Measurements from ENCODE around the gene SNAP47. TPM values are rescaled to one million over a fixed set of nuclear protein-coding genes. Genes with fewer than 3 reads are reported as not detected.

Gene SNAP47
- total and polyA plus RNA-seq, 2 of the 4 experiments (the other 2 are of a cell fraction): 39.4 to 72.9 TPM

DNA sequence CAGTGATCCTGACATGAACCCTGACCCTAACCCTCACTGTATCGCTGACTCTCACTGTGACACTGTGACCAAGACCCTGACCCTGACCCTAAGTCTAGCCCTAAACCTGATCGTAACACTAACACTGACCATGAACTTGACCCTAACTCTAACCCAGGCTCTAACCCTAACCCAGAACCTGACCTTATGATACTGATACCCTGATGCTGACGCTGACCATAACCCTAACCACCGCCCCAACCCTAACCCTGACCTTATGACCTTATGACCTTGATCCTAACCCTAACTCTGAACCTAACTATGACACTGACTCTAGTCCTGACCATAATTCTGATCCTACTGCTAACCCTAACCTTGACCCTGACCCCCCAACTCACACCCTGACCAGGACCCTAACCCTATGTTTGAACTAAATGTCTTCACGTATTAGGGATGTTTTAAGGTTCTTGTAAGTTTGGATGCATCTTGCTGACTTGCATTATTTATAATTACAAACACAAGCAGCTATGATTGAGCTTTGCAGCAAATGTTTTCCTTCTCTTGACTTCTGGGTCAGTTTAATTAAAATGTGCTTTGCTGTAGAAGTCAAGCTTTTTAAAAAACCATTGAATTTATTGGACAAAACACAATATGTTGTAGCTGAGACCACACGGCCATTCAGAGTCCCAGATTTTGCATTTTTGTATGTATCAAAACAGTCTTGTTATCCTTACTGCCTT, 56.3 kb downstream of the SNAP47 start:
- Histone ChIP-seq H2AFZ (replicated peaks; ENCODE audit: low read length, poor library complexity) (no peak overlapping the region), H4K91ac (ENCODE audit: insufficient read depth, low read depth, low read length) (no peak overlapping the region), H2AK9ac (replicated peaks; ENCODE audit: low read depth, low read length, poor library complexity) (no peak overlapping the region), H3K9me3 (ENCODE audit: control insufficient read depth, insufficient read depth, low read length) (no peaks in the 10 kb centered on the region), H2AK5ac (ENCODE audit: low read depth, low read length) (0 out of 2 replicates have a peak overlapping the region, but pooled peaks have one; percentile 21), H3K27ac (ENCODE audit: insufficient read depth, low read length) (no peak overlapping the region), H3K79me1 (ENCODE audit: low read depth in 1 of 2, low read length in 2 of 2) (no peaks in the 10 kb centered on the region), H3K36me3 (ENCODE audit: control insufficient read depth, insufficient read depth, low read length) (no peaks in the 10 kb centered on the region), H3K23ac (ENCODE audit: low read depth, low read length) (no peak overlapping the region), H2BK120ac (ENCODE audit: low read depth, low read length) (no peak overlapping the region), H2BK20ac (ENCODE audit: low read depth, low read length) (no peak overlapping the region), H3K56ac (ENCODE audit: extremely low read depth, insufficient read depth, low read length) (no peak overlapping the region), H3K4ac (ENCODE audit: low read depth, low read length) (no peak overlapping the region; the same call in 1 of the 2 replicates), H3K4me1 (ENCODE audit: control insufficient read depth, insufficient read depth, low read length) (peaks cover 20% of the 10 kb centered on the region), H3K9ac (ENCODE audit: low read depth, low read length) (no peak overlapping the region), H2BK15ac (ENCODE audit: low read depth, low read length) (no peak overlapping the region), H4K8ac (ENCODE audit: low read depth in 2 of 2, low read length in 2 of 2) (no peak overlapping the region), H3K27me3 (ENCODE audit: control insufficient read depth, insufficient read depth, low read length) (no peaks in the 10 kb centered on the region), H3K4me3 (ENCODE audit: insufficient read depth, low read depth, low read length) (no peak overlapping the region), H3K9me1 (ENCODE audit: insufficient read depth, low read length) (peaks cover 12% of the 10 kb centered on the region; the same call in 1 of the 2 replicates), H4K5ac (ENCODE audit: low read depth, low read length) (no peak overlapping the region), H3K14ac (replicated peaks; ENCODE audit: low read depth, low read length) (no peak overlapping the region), H4K20me1 (ENCODE audit: insufficient read depth, low read length) (no peaks in the 10 kb centered on the region), H3K4me2 (ENCODE audit: low read depth, low read length) (no peak overlapping the region), H3K18ac (ENCODE audit: low read depth, low read length) (no peak overlapping the region), H2BK5ac (ENCODE audit: low read depth, low read length, poor library complexity, severe bottlenecking) (no peak overlapping the region)
- ChIA-PET CTCF (no interaction called here), POLR2A (ENCODE audit: unreplicated experiment) (no interaction called here)
- no peak for ATAC-seq (ENCODE audit: low read depth)
- WGBS, 2 experiments (ENCODE audit: extremely low coverage in 2 of 2, insufficient read length in 1 of 2): 90% methylated on average over 2 of the region's 6 CpGs; no CpG with 5 or more reads in 1 of the 2 experiments
- no TSS peak for BruUV-seq (replicated peaks)
- dilution Hi-C loops (cut with HindIII; ENCODE audit: low sequenced_read_pairs, unreplicated experiment) (no loop called here), in situ Hi-C loops (cut with MboI; ENCODE audit: low sequenced_read_pairs) (no loop called here), intact Hi-C loops (cut with micrococcal nuclease) (no loop called here)
- no peak for DNase-seq
- TF ChIP-seq RCOR1 (IDR thresholded peaks at IDR 0.05; ENCODE audit: insufficient replicate concordance, low read length): no peak
- peak; percentile 55 for TF ChIP-seq MAFK (IDR thresholded peaks at IDR 0.05; ENCODE audit: low read depth, low read length)

Measured in IMR-90 (cell line).